HK-2 (cell line): ENCODE measurements around the gene TLE7.

Source experiments
- DNase-seq: peaks from one replicate; pipeline ENCODE4 v3.0.0-alpha.2; 2018; ENCODE audit not compliant: unreplicated experiment

TLE7 gene

GRCh38 chr16:71412270-71413160, 29.3 kb downstream of the TLE7 start:
- DNase-seq, result peak; percentile 78

GRCh38 chr16:71410146-71410545, 31.7 kb downstream of the TLE7 start:
- no peak for DNase-seq

- DNase-seq, result no peak
Measured at GRCh38 chr16:71409011-71409775, 32.7 kb downstream of the TLE7 start.

GRCh38 chr16:71408536-71408935, 33.3 kb downstream of the TLE7 start:
- no peak for DNase-seq

- no peak for DNase-seq
Measured at GRCh38 chr16:71407731-71408130, 34.1 kb downstream of the TLE7 start.

GRCh38 chr16:71406724-71407123, 35.1 kb downstream of the TLE7 start:
- no peak for DNase-seq

GRCh38 chr16:71406316-71406715, 35.5 kb downstream of the TLE7 start:
- no peak for DNase-seq

GRCh38 chr16:71404364-71404763, 37.5 kb downstream of the TLE7 start:
- DNase-seq, result no peak

GRCh38 chr16:71402674-71403073, 39.2 kb downstream of the TLE7 start:
- no peak for DNase-seq

GRCh38 chr16:71402007-71402406, 39.8 kb downstream of the TLE7 start:
- DNase-seq, result no peak

- DNase-seq, result no peak
Measured at GRCh38 chr16:71399801-71400563, 41.9 kb downstream of the TLE7 start.

GRCh38 chr16:71396594-71396993, 45.3 kb downstream of the TLE7 start:
- DNase-seq, result no peak

- no peak for DNase-seq
Measured at GRCh38 chr16:71389330-71389729, 52.5 kb downstream of the TLE7 start.

- no peak for DNase-seq
Measured at GRCh38 chr16:71387045-71387871, 54.6 kb downstream of the TLE7 start.

GRCh38 chr16:71384073-71384724, 57.7 kb downstream of the TLE7 start:
- DNase-seq, result no peak

- DNase-seq, result no peak
Measured at GRCh38 chr16:71383054-71383773, 58.6 kb downstream of the TLE7 start.

GRCh38 chr16:71380831-71381230, 61.0 kb downstream of the TLE7 start:
- no peak for DNase-seq
